Stimulated activated naive CD4-positive, alpha-beta T cell (primary cell): Measurements from ENCODE around the gene PGK2.

Source experiments
- DNase-seq, 6 experiments: peaks; one replicate each; lab custom pipeline; 2025; lab: John Stamatoyannopoulos, UW

Gene PGK2

GRCh38 chr6:49736017-49736508 is 51.0 kb downstream of the PGK2 start:
- no peak for DNase-seq
